ENCODE data around the gene NRXN3.

NRXN3 gene

GRCh38 chr14:78705989-78706388 is 535.8 kb downstream of the NRXN3 start:
- in situ Hi-C loops (cut with HindIII; ENCODE audit: low pct_ligation_motif_present, low pct_unique_long_range_greater_than_20kb, low sequenced_read_pairs), result no loop called here
- DNase-seq, result no peak

- DNase-seq, result no peak
- in situ Hi-C loops (cut with HindIII; ENCODE audit: low pct_ligation_motif_present, low pct_unique_long_range_greater_than_20kb, low sequenced_read_pairs), result no loop called here
Observed at GRCh38 chr14:78709795-78710557, 539.8 kb downstream of the NRXN3 start.

- in situ Hi-C loops (cut with HindIII; ENCODE audit: low pct_ligation_motif_present, low pct_unique_long_range_greater_than_20kb, low sequenced_read_pairs), result no loop called here
- DNase-seq, result no peak
Observed at GRCh38 chr14:78710963-78711362, 540.8 kb downstream of the NRXN3 start.

- no peak for DNase-seq
- in situ Hi-C loops (cut with HindIII; ENCODE audit: low pct_ligation_motif_present, low pct_unique_long_range_greater_than_20kb, low sequenced_read_pairs), result no loop called here
Observed at GRCh38 chr14:78713716-78714115, 543.5 kb downstream of the NRXN3 start.

DNA sequence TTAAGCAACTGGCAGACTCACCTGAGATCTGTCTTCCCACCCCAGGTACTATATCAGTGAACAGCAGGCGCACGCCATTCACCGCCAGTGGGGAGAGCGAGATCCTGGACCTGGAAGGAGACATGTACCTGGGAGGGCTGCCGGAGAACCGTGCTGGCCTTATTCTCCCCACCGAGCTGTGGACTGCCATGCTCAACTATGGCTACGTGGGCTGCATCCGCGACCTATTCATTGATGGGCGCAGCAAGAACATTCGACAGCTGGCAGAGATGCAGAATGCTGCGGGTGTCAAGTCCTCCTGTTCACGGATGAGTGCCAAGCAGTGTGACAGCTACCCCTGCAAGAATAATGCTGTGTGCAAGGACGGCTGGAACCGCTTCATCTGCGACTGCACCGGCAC is 544.5 kb downstream of the NRXN3 start:
- in situ Hi-C loops (cut with HindIII; ENCODE audit: low pct_ligation_motif_present, low pct_unique_long_range_greater_than_20kb, low sequenced_read_pairs), result no loop called here
- DNase-seq, result no peak

DNA sequence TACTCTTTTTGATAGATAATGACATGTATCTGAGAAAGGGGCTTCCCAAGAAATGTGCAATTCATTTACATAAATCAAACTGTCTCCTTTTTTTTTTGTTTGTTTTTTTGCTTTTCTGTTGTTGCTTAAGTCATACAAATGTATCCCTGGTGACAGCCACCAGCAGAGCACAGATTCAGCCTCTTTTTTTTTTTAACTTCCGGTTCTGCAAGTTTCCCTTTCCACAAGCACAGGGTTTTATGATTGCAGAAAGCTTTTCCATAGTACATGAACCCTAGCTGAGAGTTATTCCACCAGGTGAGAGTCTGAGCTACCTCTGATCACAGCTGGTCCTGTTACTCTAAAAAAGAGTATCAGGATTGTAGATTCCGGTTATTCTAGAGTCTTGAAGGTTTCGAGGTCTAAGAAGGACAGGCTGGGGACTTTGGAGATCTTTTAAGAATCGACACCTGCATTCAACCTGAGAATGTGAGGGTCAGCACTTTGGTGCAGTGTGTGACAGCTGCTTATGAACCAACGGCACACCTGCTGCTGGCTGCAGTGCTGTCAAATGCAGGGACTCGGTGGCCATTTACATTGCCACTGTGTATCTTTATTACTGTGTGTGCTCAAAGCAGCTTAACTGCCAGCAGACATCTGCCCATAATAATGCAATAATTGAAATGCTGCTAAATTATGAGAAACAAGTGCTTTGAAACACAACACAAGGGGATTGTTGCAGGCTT is 551.7 kb downstream of the NRXN3 start:
- in situ Hi-C loops (cut with HindIII; ENCODE audit: low pct_ligation_motif_present, low pct_unique_long_range_greater_than_20kb, low sequenced_read_pairs), result no loop called here
- no peak for DNase-seq

DNA sequence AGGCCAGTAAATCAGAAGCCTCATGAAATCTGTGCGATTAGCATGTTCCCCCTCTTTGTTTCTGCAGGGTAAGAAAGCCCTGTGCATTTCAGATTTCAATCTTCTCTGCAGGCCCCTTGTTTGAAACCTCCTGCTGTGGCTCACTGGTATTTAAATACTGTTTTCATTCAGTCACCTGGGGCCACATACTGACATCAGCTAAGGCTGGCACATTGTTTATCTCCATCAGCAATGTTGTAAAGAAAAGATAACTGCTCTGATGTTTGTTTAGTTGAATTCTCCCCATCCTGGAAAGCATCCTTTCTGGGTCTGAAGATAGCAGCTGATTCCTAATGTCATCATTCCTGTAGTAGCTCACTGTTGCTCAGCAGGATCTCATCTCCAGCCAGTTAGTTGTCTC is 554.9 kb downstream of the NRXN3 start:
- DNase-seq, result no peak
- in situ Hi-C loops (cut with HindIII; ENCODE audit: low pct_ligation_motif_present, low pct_unique_long_range_greater_than_20kb, low sequenced_read_pairs), result no loop called here

DNA sequence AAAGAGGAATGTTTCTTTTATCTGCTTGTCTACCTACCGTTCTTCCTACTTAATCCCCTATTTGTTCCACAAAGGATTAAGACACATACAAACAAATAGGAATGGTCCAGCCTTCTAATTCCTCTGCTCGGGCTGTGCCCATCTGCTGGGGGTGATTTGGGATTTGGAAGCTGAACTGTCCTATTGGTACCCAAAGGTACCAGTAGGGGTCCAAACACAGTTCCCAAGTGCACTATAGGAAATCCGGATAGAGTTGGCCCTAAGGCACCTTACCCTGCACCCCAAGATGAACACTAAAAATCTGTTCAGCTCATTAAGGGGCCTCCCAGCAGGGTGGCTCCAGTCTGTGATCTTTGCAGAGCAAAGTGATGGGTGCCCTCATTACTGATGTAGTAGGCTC is 566.9 kb downstream of the NRXN3 start:
- DNase-seq, result no peak
- in situ Hi-C loops (cut with HindIII; ENCODE audit: low pct_ligation_motif_present, low pct_unique_long_range_greater_than_20kb, low sequenced_read_pairs), result no loop called here

GRCh38 chr14:78737601-78738000 is 567.4 kb downstream of the NRXN3 start:
- DNase-seq, result no peak
- in situ Hi-C loops (cut with HindIII; ENCODE audit: low pct_ligation_motif_present, low pct_unique_long_range_greater_than_20kb, low sequenced_read_pairs), result no loop called here

DNA sequence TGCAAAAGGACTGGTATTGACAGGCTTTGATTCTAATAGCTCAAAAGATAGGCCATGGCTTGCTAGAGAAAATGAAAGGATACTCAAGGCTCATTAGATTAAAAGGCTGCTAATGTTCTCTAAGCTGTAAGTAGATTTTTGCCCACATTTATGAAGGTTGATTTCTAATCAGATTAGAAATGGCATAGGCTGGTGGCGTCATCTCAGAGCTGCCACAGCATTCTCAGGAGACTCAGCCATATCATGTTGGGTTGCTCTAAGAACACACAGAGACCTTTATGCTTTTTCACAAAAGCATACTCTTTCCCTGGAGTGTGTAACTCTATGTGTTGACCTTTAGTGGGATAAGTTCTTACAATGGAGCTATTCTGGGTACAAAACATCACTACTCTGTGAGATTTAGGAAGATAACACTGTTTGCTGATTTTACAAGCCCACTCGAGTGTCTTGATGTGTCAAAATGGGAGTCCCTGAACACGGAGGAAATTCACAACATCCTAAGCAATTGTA is 576.0 kb downstream of the NRXN3 start:
- in situ Hi-C loops (cut with HindIII; ENCODE audit: low pct_ligation_motif_present, low pct_unique_long_range_greater_than_20kb, low sequenced_read_pairs), result no loop called here
- DNase-seq, result no peak

DNA sequence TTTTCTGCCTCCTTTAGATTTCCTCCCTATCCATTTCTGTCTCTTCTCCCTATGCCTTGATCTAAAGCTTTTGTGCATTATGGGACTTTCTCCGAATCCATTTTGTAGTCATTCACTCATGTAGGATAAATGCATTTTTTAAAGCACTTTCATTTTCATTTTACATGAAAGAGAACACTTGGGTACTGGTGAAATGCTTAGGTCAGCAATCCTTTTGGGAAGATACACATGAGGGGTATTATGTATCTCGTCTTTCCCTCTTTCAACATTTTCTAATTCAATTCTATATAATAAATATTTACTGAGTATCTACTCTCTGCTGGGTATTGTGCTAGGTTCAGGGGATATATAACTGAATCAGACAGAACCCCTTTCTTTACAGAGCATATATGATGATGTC is 577.6 kb downstream of the NRXN3 start:
- DNase-seq, result no peak
- in situ Hi-C loops (cut with HindIII; ENCODE audit: low pct_ligation_motif_present, low pct_unique_long_range_greater_than_20kb, low sequenced_read_pairs), result no loop called here

DNA sequence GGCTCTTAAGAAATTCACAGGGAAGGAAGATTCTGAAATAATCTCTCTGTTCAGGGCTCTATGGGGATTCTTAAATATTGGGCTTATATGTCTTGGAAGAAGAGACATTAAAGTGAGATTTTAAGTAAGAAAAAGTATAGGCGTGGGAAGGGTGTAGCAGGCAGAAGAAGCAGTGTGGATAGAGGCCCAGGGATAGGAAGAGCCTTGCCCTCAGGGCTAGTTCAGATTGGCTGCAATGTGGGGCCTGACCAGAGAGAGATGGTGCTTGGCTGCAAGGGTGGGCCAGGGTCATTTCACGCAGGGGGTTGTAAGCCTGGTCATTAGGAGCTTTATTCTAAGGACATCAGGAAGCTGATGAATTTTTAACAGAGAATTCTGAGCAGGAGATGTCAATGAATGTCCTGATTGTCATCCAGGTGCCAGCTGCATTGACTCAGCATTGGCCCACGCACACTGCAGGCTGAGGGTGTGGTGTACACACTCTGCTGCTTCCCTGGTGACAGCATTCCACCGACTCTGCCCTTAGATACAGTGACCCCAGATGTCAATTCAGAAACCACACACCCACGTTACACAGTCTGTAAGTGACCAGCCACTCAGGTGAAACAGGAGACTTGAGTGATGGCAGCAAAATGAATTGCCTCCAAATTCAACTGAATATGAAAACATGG is 582.5 kb downstream of the NRXN3 start:
- in situ Hi-C loops (cut with HindIII; ENCODE audit: low pct_ligation_motif_present, low pct_unique_long_range_greater_than_20kb, low sequenced_read_pairs), result no loop called here
- no peak for DNase-seq

GRCh38 chr14:78754059-78754458 is 583.9 kb downstream of the NRXN3 start:
- in situ Hi-C loops (cut with HindIII; ENCODE audit: low pct_ligation_motif_present, low pct_unique_long_range_greater_than_20kb, low sequenced_read_pairs), result no loop called here
- no peak for DNase-seq

DNA sequence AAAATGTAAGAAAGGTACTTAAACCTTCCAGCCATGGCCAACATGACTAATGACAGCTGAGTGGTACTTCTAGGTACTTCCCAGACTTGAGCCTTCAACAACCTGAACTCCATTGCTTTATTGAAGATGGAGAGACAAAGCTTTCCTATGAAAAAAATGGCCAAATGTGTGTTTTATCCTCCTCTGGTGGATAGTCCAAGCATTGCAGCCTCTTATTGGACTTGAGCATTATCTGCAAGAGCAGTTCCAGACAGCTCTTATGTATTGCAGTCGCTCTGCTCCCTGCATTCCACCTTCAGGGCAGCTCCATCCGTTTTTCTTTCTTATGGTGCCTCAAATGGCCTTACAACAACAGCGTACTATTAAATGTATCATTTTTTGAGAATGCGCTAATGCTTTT is 588.2 kb downstream of the NRXN3 start:
- peak; percentile 49 for DNase-seq
- in situ Hi-C loops (cut with HindIII; ENCODE audit: low pct_ligation_motif_present, low pct_unique_long_range_greater_than_20kb, low sequenced_read_pairs), result no loop called here

GRCh38 chr14:78762331-78762730 is 592.2 kb downstream of the NRXN3 start:
- in situ Hi-C loops (cut with HindIII; ENCODE audit: low pct_ligation_motif_present, low pct_unique_long_range_greater_than_20kb, low sequenced_read_pairs), result no loop called here
- DNase-seq, result no peak

- in situ Hi-C loops (cut with HindIII; ENCODE audit: low pct_ligation_motif_present, low pct_unique_long_range_greater_than_20kb, low sequenced_read_pairs), result no loop called here
Observed at GRCh38 chr14:78763746-78764145, 593.6 kb downstream of the NRXN3 start.

GRCh38 chr14:78764240-78764639 is 594.1 kb downstream of the NRXN3 start:
- peak; percentile 71 for DNase-seq
- in situ Hi-C loops (cut with HindIII; ENCODE audit: low pct_ligation_motif_present, low pct_unique_long_range_greater_than_20kb, low sequenced_read_pairs), result no loop called here

More at GRCh38 chr14:78763746-78764145, 593.6 kb downstream of the NRXN3 start:
- DNase-seq, result no peak

GRCh38 chr14:78764645-78765044 is 594.5 kb downstream of the NRXN3 start:
- in situ Hi-C loops (cut with HindIII; ENCODE audit: low pct_ligation_motif_present, low pct_unique_long_range_greater_than_20kb, low sequenced_read_pairs), result no loop called here

GRCh38 chr14:78767436-78767835 is 597.3 kb downstream of the NRXN3 start:
- DNase-seq, result no peak
- in situ Hi-C loops (cut with HindIII; ENCODE audit: low pct_ligation_motif_present, low pct_unique_long_range_greater_than_20kb, low sequenced_read_pairs), result no loop called here

More at GRCh38 chr14:78764645-78765044, 594.5 kb downstream of the NRXN3 start:
- DNase-seq, result no peak

All from ACHN (cell line).